ENCODE measurements around the gene CASP10.
"Not testable (repeated sequence)": the region's sequence is repeated elsewhere in the genome, so short reads cannot be mapped to it uniquely, and the experiment has no call there.

The CASP10 gene

DNA sequence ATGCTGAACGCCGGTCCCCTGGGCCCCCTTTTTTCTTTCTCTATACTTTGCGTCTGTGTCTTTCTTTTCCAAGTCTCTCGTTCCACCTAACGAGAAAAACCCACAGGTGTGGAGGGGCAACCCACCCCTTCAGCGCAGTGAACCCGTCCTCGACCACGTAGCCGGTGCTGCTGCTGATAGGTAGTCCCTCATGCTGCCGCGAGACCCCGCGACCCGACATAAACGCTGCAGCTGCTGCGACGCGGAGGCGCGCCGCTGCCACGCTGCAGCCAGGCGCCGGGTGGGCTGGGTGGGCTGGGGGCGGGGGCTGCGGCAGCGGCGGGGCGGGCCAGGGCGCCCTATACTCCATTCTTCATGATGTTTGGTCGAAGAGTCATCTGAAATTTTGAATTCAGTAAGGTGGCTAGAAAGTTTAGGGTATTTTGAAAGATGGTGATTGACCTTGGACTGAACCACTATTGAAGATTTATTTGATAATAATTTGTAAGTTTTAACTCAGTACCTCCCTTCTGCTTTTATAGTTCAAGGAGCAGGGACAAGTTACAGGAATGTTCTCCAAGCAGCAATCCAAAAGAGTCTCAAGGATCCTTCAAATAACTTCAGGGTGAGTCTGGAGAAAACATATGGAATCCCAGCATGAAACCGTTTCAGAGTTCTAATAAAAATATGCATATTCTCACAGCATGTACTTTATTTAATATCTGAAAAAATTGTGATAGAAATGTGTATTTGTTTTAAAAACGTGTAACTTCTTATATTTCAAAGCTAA lies 42.9 kb upstream of the CASP10 start:
- TF ChIP-seq, protein P1, sequence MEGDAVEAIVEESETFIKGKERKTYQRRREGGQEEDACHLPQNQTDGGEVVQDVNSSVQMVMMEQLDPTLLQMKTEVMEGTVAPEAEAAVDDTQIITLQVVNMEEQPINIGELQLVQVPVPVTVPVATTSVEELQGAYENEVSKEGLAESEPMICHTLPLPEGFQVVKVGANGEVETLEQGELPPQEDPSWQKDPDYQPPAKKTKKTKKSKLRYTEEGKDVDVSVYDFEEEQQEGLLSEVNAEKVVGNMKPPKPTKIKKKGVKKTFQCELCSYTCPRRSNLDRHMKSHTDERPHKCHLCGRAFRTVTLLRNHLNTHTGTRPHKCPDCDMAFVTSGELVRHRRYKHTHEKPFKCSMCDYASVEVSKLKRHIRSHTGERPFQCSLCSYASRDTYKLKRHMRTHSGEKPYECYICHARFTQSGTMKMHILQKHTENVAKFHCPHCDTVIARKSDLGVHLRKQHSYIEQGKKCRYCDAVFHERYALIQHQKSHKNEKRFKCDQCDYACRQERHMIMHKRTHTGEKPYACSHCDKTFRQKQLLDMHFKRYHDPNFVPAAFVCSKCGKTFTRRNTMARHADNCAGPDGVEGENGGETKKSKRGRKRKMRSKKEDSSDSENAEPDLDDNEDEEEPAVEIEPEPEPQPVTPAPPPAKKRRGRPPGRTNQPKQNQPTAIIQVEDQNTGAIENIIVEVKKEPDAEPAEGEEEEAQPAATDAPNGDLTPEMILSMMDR (conservative IDR thresholded peaks at IDR 0.05; ENCODE audit: low read length), result no peak
- DNase-seq (ENCODE audit: low read depth), result no peak
- no peak overlapping the region for H3K4me3 ChIP-seq (ENCODE audit: low read length)

DNA sequence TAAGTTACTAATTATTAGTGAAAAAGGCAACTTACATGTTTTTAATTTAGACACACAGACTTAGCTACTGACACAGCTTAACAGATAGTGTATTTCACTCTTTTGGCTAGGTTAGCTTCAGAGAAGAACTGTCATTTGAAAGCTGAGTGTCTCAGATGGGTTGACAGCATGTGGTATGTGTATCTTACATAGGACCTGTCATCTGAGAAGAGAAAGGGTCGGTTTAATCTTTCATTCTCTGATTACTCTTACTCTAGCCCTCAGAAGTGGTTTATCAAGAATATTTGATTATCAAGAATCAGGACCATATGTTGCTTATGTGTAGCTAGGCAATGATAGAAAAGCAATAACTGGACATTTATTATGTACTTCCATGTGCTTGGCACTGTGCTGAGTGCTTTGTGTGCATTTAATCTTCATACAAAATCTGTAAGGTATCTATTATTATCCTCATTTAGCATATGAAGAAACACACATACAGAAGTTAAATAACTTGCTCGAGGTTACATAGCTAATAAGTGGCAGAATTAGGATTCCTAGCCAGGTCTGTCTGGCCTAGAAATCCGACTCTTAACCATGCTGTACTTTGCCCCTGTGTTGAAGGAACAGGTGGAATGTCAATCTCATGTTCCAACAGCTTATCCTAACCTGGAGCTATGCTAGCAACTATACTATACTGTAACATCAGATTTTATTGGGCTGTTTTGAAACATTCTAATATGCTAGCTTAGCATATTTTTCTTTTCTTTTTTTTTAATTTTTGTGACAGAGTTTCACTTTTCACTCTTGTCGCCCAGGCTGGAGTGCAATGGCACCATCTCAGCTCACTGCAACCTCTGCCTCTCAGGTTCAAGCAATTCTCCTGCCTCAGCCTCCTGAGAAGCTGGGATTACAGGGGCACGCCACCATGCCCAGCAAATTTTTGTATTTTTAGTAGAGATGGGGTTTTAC lies 38.6 kb upstream of the CASP10 start:
- no peak overlapping the region for H3K4me3 ChIP-seq (ENCODE audit: low read length)
- no peak for DNase-seq (ENCODE audit: low read depth)
- TF ChIP-seq, protein P1 (conservative IDR thresholded peaks at IDR 0.05; ENCODE audit: low read length), result no peak

DNA sequence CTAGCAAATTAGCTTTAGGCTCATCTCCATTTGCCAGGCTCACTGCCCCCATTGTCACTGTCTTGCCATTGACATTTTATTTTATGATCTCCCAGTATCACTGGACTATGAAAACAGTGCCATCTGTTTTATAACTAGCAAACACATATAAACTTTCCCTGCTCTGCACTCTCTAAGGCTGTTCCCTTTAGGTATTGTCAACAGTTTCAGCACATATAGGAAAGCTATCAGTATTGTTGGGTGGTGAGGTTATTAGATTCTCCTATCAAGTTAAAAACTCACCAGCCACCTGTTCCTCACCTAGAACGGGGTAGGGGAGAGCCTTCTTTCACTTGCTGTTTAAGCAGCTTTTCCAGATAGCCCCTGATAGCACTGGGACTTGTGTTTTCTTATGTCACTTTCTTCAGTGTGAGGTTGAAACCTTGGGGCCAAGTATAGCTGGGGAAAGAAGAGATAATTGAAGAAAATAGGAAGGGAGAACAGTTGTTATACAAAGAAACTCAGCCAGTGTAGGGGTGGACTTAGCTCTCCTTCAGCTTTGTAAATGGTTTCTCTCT lies 34.4 kb upstream of the CASP10 start:
- TF ChIP-seq, protein P1 (conservative IDR thresholded peaks at IDR 0.05; ENCODE audit: low read length), result no peak
- H3K4me3 ChIP-seq (ENCODE audit: low read length), result no peak overlapping the region
- no peak for DNase-seq (ENCODE audit: low read depth)

DNA sequence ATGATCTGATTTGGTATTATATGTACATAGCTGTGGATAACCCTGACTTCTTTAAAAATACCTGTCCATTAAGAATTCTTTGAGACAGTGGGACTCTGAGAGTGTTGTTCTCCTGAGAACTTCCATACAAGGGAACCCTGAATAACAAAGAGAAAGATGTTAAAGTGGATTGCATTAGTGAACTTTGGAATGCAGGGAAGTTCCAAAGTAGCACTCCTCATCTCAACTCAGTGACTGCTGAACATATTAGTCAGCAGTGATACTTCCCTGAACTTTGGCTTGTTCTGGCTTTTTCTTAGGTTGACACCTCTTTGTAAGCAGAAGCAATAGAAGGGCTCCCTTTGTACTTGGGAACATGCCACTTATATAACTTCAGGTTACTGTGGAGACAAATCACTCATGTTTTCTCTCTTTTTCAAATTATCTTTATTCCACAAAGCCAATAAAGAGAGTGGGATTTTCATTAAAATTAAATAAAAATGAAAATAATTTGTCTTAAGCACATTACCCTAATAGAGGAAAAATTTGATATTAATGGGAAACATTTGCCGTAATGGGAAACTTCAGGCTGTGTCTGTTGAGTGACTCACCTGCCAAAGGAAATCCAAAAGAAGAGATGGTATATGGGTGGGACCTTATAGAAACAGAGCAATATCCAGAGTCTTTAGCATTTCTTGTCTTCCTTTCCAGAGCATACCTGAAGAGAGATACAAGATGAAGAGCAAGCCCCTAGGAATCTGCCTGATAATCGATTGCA lies 33.7 kb upstream of the CASP10 start:
- TF ChIP-seq, protein P1 (conservative IDR thresholded peaks at IDR 0.05; ENCODE audit: low read length), result no peak
- peak; percentile 87 for DNase-seq (ENCODE audit: low read depth)
- no peak overlapping the region for H3K4me3 ChIP-seq (ENCODE audit: low read length)

DNA sequence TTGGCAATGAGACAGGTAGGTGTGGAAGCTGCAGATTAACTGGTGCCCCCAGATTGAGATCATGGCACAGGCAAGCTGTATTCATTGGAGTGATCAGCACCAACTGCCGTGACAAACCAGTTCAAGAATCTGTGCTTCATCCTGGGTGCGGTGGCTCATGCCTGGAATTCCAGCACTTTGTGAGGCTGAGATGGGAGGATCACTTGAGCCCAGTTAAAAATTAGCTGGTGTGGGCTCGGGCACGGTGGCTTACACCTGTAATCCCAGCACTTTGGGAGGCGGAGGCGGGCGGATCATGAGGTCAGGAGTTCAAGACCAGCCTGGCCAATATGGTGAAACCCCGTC lies 33.1 kb upstream of the CASP10 start:
- not testable (repeated sequence) for H3K4me3 ChIP-seq (ENCODE audit: low read length)
- peak; percentile 58 for DNase-seq (ENCODE audit: low read depth)

DNA sequence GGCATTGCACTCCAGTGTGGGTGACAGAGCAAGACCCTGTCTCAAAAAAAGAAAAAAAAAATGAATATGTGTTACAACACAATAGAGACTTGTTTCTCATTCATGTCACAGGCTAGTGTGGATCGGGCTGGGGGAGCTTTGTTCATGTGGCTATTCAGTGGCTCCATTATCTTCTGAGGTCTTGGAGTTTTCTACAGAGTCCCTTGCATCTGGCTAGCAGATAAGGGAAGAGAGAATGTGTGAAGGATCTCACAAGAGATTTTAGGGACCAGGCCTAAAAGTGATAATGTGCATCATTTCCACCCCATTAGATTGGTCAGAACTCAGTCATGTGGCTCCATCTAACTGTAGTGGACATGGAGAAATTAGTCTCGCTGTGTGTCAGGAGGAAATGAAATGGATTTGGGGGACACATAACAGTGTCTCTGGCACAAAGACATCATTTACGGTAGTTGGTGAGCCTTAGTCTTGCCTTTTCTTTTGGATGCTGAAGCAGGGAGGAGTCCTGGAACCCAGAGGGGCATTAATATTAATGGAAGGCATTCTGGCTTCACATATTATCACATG lies 32.4 kb upstream of the CASP10 start:
- no peak for DNase-seq (ENCODE audit: low read depth)
- peak overlapping the region; percentile 18 for H3K4me3 ChIP-seq (ENCODE audit: low read length)
- TF ChIP-seq, protein P1 (conservative IDR thresholded peaks at IDR 0.05; ENCODE audit: low read length), result no peak
